ENCODE results near the gene TIGD1.
A peak's percentile ranks its signal among the peaks of the same experiment; 100 is the strongest.

GRCh38 chr2:232521959-232522622 is 28.3 kb downstream of the TIGD1 start:
- TF ChIP-seq CTCF (IDR thresholded peaks at IDR 0.05; ENCODE audit: low read depth, low read length) = peak; percentile 51
- TF ChIP-seq EZH2phosphoT487 (IDR thresholded peaks at IDR 0.05; ENCODE audit: low read depth) = no peak
